Activated CD8-positive, alpha-beta memory T cell treated with anti-CD3 and anti-CD28 coated beads for 24 hours (primary cell): ENCODE measurements around the gene FMNL2.

Experiments used
- DNase-seq: peaks from one replicate; pipeline ENCODE4 v3.0.0-alpha.2; 2020

FMNL2 gene

DNA sequence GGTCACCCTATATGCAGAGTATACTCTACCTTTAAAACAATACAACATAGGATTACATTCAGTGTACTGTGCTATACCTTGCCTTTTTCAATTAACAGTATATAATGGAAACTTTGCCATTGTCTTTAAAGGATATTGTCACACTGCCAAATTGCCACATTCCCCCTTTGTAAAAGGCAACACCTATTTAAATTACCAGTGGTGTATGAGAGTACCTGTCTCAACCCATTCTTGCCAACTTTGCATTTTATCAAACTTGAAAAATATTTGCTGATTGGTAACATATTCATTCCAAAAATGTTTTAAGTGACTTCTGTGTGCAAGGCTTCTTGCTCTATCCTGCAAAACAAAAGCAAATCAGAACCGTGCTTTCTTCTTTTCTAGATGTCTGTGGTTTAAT is 92.9 kb downstream of the FMNL2 start:
- no peak for DNase-seq

DNA sequence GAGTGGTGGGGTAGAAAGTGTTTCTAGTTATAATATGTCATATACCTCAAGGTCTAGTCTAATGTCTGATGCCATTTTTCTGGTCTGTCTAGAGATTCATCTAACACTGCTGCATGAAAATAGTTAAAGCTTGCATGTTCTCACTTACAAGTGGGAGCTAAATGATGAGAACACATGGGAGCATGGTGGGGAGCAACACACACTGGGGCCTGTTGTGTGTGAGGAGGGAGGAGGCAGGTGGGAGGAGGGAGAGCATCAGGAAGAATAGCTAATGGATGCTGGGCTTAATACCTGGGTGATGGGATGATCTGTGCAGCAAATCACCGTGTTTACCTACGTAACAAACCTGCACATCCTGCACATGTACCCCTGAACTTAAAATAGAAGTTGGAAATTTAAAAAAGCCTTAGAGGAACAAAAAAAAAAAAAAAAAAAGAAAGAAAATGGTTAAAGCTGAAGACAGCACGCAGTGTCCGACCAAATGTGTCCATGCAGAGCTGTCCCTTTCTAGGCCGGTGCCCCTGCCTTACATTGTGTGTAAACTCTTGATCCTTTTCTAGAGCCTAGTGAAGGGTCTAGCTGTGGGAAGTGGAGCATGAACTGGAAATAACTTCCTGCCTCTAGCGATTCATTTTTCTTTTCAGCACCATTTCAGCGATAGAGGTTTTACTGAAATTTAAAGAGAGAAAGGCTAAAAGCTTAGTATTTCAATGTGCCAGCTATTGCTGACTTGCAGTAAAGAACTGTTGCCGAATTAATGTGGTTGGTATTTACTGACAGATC is 94.0 kb downstream of the FMNL2 start:
- DNase-seq: no peak

DNA sequence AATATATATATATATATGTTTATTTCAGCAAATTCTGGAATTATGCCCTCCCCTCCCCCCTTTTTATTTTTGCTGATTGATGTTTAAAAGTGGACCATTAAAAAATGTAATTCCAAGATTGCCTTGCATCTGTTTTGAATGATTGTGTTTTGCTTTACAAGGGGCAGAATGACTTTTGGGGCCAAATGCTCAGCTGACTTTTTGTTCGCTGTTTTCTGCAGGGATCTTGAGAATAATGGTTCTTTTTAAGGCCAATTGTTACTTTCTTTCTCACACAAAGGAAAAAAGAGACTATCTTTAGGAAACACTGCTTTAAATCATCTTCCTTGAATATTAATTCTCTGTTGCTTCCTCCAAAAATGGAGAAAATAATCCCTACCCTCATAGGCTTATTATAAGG is 95.9 kb downstream of the FMNL2 start:
- no peak for DNase-seq

DNA sequence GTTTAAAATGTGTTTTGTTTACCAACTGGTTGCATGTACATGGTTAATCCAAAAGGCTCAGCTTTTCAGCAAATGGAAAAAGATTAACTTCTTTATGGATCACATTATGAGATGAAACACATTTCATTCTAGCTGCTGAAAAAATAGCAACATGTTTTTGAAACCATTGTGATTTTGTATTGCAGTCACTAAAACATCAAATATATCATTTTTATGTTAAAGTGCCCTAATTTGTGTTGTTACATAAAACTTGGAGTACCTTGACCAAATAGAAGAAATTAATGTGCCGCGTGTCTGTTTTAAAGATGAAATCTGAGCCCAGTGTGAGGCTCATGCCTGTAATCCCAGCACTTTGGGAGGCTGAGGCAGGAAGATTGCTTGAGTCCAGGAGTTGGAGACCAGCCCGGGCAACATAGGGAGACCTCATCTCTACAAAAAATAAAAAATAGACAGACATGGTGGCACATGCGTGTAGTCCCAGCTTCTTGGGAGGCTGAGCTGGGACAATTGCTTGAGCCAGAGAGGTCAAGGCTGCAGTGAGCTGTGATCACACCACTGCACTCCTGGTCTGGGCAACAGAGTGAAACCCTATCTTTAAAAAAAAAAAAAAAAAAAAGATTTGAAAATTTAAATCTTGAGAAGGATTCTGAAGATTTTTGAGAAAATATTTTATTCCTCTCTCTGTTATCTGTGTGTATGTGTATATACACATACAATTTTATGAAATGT is 96.6 kb downstream of the FMNL2 start:
- DNase-seq: no peak

DNA sequence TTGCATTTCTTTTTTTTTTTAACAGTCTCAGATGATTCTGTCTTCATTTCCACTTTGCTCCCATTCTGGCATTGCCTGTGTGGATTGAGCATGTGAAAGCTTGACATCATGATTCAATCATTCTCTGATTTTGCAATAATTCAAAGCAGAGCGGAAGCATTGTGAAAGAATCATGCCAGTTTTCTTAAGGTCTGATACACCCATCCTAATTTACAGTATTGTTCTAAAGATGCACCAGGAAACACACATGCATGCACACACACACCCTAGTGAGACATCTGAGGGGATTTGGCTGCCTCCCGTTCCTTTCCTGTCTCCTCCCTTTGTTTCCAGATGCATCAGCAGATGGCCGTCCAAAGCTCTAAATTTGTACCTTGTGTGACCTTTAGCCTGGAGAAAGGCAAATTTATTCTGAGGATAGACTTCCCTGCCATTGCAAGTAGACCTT is 97.3 kb downstream of the FMNL2 start:
- no peak for DNase-seq

DNA sequence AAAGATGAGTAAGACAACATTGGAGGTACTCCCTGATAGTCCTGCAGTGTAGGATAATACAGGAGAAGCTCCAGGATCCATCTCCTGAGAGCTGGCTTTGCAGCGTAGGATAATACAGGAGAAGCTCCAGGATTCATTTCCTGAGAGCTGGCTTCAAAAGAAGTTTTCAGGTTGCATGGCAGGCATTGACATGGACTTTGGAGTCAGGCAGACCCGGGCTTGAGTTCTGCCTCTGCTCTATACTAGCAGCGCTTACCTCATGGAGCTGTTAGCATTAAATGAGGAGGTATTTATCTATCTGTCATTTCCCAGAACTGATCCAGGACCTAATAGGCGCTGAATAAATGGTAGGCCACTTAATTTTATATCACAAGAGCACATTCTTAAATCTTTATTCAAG is 97.8 kb downstream of the FMNL2 start:
- DNase-seq: no peak

DNA sequence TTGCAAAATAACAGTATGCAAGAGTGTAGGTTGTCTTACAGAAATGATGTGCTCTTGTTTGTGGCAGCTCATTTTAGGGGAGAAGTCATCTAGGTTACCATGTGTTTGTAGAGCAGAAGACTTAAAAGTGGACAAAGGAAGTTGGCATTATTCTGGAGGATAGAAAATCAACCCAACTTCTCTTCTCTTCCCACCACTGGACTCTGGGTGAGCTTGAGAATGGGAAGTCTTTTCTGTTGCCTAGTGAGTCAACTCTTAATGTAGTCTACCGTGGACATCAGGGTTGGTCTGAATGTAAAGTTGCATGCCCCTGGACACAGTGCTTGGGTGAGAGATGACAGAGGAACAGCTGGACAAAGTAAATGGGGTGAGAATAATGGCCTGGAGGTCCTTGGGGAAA is 98.3 kb downstream of the FMNL2 start:
- DNase-seq: no peak

DNA sequence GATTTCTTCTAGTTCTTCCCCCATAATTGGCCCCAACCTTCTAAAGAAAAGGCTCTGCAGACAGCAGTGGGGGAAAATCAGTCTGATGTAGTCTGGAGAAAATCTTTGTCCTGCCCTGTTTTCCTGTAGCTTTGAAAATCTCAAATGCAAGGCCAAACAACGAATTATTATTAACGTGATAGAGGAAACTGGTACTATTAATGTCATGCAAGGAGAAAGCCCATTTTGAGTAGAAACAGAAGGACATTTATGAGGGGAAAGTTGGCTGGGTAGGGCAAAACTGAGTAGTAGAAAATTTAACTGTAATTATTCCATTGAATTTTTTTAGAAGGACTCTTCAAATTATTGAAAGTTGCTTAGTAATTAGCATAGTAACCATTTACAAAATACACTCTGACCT is 98.8 kb downstream of the FMNL2 start:
- no peak for DNase-seq

DNA sequence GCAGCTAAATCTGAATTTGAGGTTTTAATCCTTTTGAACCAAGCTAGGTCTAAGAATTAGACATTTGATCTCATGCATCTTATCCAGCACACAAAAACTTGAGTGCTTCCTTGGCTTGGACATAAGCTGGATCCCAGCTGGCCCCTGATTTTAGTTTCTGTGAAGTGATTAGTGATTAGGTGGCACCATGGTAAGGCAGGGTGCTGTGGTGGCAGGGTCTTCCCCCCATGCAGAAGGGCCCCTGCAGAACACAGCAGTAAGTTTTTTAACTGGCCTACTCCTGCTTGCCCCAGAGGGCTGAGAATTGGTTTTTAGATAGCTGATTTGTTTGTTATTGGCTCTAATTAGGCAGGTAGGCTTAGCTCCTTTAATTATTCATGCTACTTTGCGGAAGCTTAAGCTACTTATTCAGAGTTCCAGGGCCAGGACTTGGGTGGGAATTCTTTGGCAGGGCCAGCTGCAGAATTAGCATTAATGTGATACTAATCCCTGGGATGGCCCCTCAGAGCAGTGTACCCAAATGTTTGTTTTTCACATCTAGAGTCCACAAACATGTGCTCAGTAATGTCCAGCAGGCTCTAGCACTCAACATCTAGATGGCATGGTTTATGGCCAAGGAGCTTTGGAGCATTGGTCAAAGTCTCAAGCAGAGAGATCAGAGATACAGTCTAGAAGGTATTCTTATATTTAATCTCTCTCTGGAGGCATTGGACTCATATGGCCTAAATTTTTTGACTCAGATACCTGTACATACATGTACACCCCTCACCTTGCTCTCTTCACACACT is 99.6 kb downstream of the FMNL2 start:
- DNase-seq: no peak

DNA sequence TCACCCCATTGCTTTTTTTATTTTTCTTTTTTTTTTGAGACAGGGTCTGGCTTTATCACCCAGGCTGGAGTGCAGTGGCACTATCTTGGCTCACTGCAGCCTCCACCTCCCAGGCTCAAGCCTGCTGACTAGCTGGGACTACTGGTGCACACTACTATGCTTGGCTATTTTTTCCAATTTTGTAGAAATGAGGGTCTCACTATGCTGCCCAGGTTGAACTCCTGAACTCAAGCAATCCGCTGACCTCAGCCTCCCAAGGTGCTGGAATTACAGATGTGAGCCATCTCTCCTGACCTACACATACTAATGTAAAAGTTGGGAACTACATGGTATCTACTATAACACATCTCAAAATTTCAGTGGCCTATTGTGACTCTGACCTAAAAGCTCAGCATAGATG is 101.2 kb downstream of the FMNL2 start:
- no peak for DNase-seq

DNA sequence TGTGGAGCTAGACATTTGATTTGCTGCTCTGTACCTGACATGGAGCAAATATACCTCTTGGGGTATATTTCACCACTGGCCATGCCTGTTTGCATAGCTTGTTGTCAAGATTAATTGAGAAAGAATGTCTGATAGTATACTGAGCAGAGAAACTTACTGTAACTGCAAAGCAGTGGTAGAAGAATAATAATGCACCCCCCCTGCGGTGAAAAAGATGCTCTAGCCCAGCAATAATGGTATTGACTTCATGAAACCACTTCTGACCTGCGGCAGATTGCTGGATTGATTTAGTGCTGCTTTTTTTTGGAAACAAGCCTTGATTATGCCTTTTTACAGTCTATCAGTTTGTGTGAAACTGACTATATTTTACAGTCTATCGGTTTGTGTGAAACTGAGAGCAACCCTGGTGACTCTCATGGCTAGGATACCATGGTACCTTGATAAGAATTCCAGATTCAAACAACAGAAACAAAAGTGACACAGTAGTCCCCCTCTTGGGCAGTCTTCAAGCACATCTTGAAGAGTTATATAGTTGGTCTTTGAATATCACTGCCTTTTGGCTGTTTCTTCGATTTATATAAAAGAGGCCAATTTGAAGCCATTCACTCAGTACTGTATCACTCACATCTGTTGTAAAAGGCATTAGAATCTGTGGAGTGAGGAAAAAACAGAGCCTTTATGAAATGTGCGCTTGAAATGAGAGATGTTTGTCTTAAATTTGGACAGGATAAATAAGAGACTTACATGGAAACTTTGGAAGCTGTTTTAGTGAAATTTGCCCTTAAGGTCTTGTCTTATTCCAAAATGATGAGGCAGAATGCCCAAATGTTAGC is 102.5 kb downstream of the FMNL2 start:
- no peak for DNase-seq

DNA sequence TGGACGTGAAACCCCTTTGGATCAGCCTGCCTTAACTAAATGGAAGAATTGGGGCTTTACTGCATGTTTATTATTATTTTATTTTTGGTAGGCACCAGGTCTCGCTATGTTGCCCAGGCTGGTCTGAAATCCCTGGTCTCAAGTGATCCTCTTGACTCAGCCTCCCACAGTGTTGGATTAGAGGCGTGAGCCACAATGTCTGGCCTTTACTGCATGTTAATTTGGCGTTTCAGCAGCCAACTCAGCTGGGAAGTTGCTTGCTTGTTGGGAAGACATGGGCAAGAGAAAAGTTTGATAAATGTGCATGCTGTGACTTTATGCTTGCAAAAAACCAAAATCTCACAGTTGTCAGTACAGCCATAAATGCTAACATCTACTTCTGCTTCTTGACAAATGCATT is 105.1 kb downstream of the FMNL2 start:
- DNase-seq: no peak

DNA sequence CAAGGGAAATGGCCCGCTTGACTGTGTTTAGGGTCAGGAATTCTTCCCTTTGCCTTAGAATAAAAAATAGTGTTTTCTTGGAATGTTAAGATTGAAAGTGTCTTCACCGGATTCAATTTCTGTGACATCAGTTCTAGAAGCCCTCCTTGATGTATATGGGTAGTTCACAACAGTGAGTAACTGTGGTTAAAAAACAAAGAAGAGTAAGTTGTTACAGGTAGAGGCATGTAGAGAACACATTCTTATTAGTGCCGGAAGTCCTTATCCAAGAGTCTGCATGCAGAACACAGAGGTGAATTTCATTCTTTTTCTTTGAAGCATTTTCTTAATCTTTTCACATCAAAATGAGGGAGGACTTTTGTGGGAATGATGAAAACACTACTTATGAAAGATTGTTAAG is 105.5 kb downstream of the FMNL2 start:
- DNase-seq: no peak

DNA sequence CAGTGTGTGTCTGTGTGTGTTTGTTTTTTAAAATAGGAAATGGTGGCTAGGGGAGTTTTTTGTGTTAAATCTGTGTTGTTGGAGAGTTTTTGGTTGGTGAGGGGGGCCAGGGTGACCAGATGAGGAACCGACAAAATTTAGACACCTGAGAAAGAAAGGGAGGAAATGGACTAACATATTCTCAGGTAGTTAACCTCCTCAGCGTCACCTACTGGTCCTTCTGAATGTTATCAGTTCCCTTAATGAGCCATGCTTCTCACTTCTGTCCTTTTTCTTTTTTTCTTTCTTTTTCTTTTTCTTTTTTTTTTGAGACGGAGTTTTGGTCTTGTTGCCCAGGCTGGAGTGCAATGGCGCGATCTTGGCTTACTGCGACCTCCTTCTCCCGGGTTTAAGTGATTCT is 107.0 kb downstream of the FMNL2 start:
- no peak for DNase-seq

DNA sequence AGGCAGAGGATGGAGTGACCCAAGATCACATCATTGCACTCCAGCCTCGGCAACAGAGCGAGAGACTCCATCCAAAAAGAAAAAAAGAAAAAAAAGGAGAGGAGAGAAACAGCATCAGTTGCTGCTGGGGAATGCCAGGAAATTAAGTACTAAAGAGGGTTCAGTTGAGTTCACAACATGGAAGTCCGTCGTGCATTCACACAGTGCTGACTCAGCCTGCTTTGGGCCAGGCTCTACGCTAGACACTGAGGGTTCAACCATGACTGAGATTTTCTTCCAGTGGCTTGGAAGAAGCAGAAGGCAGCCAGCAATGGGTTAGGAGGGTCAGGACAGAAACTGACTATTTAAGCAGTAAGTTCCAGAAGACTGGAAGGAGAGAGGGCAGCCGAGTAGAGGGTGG is 108.8 kb downstream of the FMNL2 start:
- no peak for DNase-seq

DNA sequence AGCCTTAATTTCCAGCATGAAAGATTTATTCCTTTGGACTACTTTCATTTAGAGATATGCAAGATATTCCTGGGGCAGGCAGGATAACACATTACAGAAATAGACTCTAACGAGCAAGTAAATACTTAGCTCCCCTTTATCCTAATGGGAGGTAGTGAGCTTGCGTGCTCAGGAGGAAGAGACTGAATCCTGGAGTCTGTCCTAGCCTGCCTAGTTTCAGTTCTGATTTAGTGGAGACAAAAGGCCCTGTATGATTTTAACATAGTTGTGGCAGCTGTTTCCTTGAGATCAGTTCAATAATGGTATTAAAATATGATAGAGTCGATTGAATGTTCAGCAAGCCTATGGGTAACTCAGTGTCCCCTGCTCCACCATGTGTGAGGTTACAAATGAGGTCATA is 109.5 kb downstream of the FMNL2 start:
- no peak for DNase-seq

DNA sequence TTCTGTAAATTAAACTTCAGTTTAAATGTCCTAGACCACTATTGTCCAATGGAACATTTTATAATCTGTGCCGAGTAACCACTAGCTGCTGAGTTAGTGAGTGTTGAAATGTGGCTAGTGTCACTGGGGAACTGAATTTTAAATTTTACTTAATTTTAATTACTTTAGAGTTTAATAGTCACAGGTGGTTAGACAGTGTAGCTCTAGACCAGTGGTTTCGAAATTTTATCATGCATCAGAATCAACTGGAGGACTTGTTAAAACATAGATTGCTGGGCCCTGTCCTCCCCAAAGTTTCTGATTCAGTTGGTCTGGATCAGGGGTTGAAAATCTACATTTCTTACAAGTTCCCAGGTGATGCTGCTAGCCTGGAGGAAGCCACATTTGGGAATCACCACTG is 110.4 kb downstream of the FMNL2 start:
- DNase-seq: no peak

DNA sequence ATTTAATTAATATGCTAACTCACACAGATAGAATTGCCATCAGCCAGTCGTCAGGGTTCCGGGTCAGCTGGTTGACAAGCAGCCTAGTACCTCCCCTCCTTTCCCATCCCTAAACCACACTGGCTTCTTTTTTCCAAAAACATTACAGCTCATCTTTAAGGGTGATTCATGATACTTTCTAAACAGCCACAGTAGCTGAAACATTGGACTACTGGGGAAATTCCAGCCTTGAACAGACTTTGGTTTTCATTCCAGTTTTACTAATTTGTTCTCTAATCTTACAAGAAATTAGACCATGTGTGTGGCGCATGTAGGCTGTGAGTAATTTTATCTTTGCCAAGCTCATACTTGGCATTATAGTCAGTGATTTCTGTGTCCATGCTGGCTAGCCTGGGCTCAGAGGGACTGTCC is 110.8 kb downstream of the FMNL2 start:
- DNase-seq: no peak

DNA sequence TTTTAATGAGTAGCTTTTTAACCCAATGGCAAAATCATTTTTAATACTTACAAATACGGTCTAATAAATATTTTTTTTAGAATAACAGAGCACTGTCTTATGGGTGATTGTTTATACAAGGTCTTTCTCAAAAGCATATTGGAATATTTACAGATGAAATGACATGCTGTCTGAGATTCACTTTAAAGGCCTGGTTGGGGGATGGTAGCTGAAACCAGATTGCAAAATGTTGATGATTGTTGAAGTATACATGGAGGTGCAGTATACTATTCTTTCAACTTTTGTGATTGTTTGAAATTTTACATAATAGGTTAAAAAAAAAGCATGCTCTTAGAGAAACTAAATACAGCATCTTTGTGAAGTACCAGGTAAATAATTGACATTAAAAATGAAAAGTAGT is 111.2 kb downstream of the FMNL2 start:
- DNase-seq: no peak

DNA sequence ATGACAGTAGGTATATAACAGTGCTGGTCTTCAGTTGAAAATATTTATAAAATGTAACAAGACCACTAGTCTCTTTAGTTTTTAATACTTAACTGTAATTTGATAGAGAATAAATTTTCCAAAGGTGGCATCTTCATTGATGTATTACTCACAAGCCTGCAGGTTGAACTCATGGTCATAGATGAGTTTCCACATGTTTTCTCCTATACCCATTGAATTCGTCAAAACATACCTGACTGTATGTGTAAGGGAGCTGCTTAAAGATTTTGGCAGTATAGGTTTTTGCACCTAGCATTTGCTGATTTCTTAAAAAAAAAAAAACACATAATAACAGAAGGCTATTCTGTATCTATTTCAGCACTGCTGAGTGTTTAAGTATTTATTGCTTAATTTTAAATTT is 112.9 kb downstream of the FMNL2 start:
- no peak for DNase-seq

DNA sequence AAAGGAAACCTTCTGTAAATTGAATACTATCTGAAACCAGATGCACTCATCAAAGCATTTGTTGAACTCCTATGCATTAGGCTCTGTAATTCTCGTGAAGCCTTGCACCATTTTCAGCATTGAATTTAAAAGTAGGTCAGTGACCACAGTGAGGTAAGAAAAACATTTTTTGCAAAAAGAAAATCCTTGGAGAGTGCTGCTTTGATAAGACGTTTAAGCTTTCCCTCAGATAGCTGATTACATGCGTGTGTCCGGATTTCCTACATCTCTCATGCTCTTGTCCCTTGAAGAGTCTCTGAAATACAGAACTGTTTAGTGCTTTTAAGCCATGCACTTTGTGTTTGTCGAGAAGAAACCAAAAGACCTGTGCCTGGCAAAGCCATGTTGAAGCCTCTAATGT is 113.6 kb downstream of the FMNL2 start:
- DNase-seq: no peak

DNA sequence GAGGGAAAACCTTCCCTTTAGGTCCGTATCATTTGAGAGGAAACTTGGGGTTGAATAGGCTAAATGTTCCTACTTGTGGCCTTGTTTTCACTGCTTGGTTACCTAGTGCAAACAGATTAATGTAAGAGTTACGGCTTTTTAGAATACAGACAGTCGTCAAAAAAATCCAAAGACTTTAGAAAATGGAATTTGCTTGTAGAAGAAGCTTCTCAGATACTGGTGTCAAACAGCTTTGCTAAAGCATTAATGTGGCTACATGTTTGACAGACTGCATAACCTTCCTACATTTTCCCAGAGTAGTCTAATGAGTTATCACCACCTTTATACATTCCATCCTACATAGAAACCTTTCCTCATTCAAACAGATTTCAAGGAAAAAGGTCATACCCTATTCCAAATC is 114.6 kb downstream of the FMNL2 start:
- no peak for DNase-seq

DNA sequence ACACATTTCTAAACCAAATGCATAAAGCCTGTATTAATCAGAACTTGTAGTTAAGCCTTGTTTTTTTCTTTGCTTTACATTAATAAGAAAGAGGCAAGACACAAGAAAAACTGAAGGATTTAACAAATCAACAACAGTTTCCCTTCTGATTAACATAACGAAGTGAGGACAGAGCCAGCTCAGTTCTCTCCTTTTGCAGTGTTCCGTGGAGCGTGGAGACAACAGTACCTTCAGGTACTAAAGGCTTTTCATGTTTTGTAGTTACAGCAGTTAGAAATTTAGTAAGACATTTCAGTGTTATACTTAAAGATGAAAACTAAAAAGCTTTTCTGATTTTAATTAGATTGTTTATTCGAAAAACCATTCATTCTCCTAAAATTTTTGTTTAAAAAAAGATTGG is 115.2 kb downstream of the FMNL2 start:
- DNase-seq: no peak
